ENCODE results near the gene DPP6. TPM values are rescaled to one million over a fixed set of nuclear protein-coding genes. Genes with fewer than 3 reads are reported as not detected.

Gene DPP6
- total and polyA plus RNA-seq, 2 donors (not counting 1 experiment from before 2014, with no cell fraction given), result not detected

DNA sequence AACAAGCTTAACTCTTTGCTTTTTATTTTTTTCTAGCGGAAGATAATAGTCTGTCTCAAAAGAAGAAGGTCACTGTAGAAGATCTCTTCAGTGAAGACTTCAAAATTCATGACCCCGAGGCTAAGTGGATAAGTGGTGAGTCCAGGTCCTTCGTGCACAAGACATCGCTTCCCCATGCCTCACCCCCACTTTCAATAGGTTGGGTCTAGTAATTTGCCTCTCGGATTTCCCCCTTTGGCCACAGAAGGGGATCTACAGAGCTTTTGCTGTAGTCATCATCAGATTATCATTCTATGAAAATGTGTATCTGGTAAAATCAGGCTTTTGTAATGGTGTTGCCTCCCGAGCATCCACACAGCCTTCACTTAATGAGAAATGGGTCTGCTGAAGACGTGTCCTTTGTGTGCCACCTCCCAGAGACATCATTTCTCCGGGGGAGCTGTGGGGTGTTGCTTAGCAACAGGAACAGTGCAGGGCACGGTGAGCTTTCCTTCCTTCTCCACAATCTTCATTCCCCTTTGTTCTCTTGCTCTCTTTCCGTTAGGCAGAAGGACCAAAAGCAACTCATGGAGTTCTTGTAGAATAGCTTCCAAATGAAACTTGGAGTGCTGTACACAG, 422.8 kb downstream of the DPP6 start:
- WGBS (ENCODE audit: insufficient coverage), result no CpG with 5 or more reads among the region's 10 CpGs
- CTCF ChIA-PET, result interaction anchor here (1.0 kb wide), 1 partner anchor 29 kb away, joined by 3 read pairs; no protein-coding TSS in a partner anchor
- H3K4me1 ChIP-seq (ENCODE audit: control insufficient read depth in 2 of 2, insufficient read depth in 2 of 2, low read length in 2 of 2), result no peaks in the 10 kb centered on the region

DNA sequence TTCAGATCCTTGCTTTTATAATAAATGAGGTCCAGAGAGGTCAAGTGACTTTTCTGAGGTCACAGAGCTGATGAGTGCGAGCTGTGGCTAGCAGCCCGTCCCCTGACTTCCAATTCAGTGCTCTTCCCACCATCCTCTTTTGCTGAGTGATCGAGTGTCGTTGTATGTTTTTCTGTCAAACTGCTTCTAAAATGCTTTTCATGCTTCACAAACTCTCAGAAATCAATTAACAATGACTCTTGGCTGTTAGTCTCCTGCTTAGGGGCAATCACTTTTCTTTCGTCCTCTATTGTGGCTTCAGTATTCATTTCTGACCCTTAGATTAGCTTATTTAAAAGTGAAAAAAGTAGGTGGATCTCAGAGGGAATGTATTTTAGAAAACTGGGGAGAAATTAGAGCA, 423.7 kb downstream of the DPP6 start:
- POLR2A ChIA-PET, result no interaction called here
- Histone ChIP-seq H3K79me2 (ENCODE audit: control insufficient read depth, insufficient read depth, low read length) (no peaks in the 10 kb centered on the region), H3K4me3 (ENCODE audit: control extremely low read depth in 1 of 5, extremely low read depth in 1 of 5, insufficient read depth in 1 of 5, low read depth in 2 of 5, low read length in 4 of 5) (no peak overlapping the region), H3K36me3 (replicated peaks in 1 of 2; ENCODE audit: control extremely low read depth in 1 of 2, control insufficient read depth in 1 of 2, extremely low read depth in 1 of 2, insufficient read depth in 2 of 2, low read length in 1 of 2) (no peaks in the 10 kb centered on the region), H3K27ac (ENCODE audit: low read length in 2 of 2) (no peak overlapping the region), H2AFZ (ENCODE audit: insufficient read depth, low read depth, low read length, poor library complexity, severe bottlenecking) (no peak overlapping the region), H3K9ac (ENCODE audit: low read length) (no peak overlapping the region), H3K27me3 (replicated peaks in 1 of 4; ENCODE audit: control extremely low read depth in 1 of 4, control insufficient read depth in 3 of 4, insufficient read depth in 4 of 4, low read length in 3 of 4) (no peaks in the 10 kb centered on the region), H4K20me1 (ENCODE audit: control insufficient read depth, insufficient read depth, low read length, poor library complexity, severe bottlenecking) (no peaks in the 10 kb centered on the region), H3K9me3 (ENCODE audit: control extremely low read depth in 1 of 3, control insufficient read depth in 2 of 3, insufficient read depth in 1 of 3, low read length in 2 of 3) (peaks cover 0 to 6% (median 0%) of the 10 kb centered on the region in 3 donors), H3K4me1 (ENCODE audit: control insufficient read depth in 2 of 2, insufficient read depth in 2 of 2, low read length in 2 of 2) (no peaks in the 10 kb centered on the region), H3K4me2 (replicated peaks; ENCODE audit: low read depth, low read length, poor library complexity, severe bottlenecking) (no peak overlapping the region)
- CTCF ChIA-PET, result no interaction called here
- ATAC-seq (ENCODE audit: low read depth) (no peak), DNase-seq (no peak)
- intact Hi-C loops (cut with micrococcal nuclease), result no loop called here
- Mint-ChIP-seq H3K27ac (no peak overlapping the region), H3K9me3 (ENCODE audit: insufficient read depth) (peaks cover 2% of the 10 kb centered on the region), H3K4me1 (no peaks in the 10 kb centered on the region), H3K4me3 (no peak overlapping the region), H3K27me3 (no peaks in the 10 kb centered on the region)
- TF ChIP-seq, protein P1, sequence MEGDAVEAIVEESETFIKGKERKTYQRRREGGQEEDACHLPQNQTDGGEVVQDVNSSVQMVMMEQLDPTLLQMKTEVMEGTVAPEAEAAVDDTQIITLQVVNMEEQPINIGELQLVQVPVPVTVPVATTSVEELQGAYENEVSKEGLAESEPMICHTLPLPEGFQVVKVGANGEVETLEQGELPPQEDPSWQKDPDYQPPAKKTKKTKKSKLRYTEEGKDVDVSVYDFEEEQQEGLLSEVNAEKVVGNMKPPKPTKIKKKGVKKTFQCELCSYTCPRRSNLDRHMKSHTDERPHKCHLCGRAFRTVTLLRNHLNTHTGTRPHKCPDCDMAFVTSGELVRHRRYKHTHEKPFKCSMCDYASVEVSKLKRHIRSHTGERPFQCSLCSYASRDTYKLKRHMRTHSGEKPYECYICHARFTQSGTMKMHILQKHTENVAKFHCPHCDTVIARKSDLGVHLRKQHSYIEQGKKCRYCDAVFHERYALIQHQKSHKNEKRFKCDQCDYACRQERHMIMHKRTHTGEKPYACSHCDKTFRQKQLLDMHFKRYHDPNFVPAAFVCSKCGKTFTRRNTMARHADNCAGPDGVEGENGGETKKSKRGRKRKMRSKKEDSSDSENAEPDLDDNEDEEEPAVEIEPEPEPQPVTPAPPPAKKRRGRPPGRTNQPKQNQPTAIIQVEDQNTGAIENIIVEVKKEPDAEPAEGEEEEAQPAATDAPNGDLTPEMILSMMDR (IDR thresholded peaks at IDR 0.05), result no peak
- TF ChIP-seq EZH2 (IDR thresholded peaks at IDR 0.05; ENCODE audit: borderline replicate concordance, insufficient read depth, low read depth, low read length, poor library complexity, severe bottlenecking), result no peak
- WGBS (ENCODE audit: insufficient coverage), result 86% methylated on average over 2 of the region's 5 CpGs

More for the DNA sequence above, 422.8 kb downstream of the DPP6 start:
- ATAC-seq (ENCODE audit: low read depth) (no peak), DNase-seq (no peak)
- H3K79me2 ChIP-seq (ENCODE audit: control insufficient read depth, insufficient read depth, low read length), result no peaks in the 10 kb centered on the region
- POLR2A ChIA-PET, result no interaction called here
- no peaks in the 10 kb centered on the region for H3K27me3 ChIP-seq (replicated peaks in 1 of 4; ENCODE audit: control extremely low read depth in 1 of 4, control insufficient read depth in 3 of 4, insufficient read depth in 4 of 4, low read length in 3 of 4)
- no peaks in the 10 kb centered on the region for H3K27me3 Mint-ChIP-seq
- H3K36me3 ChIP-seq (replicated peaks in 1 of 2; ENCODE audit: control extremely low read depth in 1 of 2, control insufficient read depth in 1 of 2, extremely low read depth in 1 of 2, insufficient read depth in 2 of 2, low read length in 1 of 2), result no peaks in the 10 kb centered on the region
- TF ChIP-seq EZH2 (IDR thresholded peaks at IDR 0.05; ENCODE audit: borderline replicate concordance, insufficient read depth, low read depth, low read length, poor library complexity, severe bottlenecking), result no peak
- TF ChIP-seq, protein P1 (IDR thresholded peaks at IDR 0.05), result no peak
- H3K27ac ChIP-seq (ENCODE audit: low read length in 2 of 2), result no peak overlapping the region
- no peak overlapping the region for H2AFZ ChIP-seq (ENCODE audit: insufficient read depth, low read depth, low read length, poor library complexity, severe bottlenecking)
- H3K9me3 ChIP-seq (ENCODE audit: control extremely low read depth in 1 of 3, control insufficient read depth in 2 of 3, insufficient read depth in 1 of 3, low read length in 2 of 3), result peaks cover 0 to 6% (median 0%) of the 10 kb centered on the region in 3 donors
- no peak overlapping the region for H3K9ac ChIP-seq (ENCODE audit: low read length)
- no peaks in the 10 kb centered on the region for H3K4me1 Mint-ChIP-seq
- no peak overlapping the region for H3K4me3 Mint-ChIP-seq
- no peak overlapping the region for H3K27ac Mint-ChIP-seq
- no peaks in the 10 kb centered on the region for H4K20me1 ChIP-seq (ENCODE audit: control insufficient read depth, insufficient read depth, low read length, poor library complexity, severe bottlenecking)
- intact Hi-C loops (cut with micrococcal nuclease), result no loop called here
- no peak overlapping the region for H3K4me3 ChIP-seq (ENCODE audit: control extremely low read depth in 1 of 5, extremely low read depth in 1 of 5, insufficient read depth in 1 of 5, low read depth in 2 of 5, low read length in 4 of 5)
- H3K9me3 Mint-ChIP-seq (ENCODE audit: insufficient read depth), result peaks cover 2% of the 10 kb centered on the region
- no peak overlapping the region for H3K4me2 ChIP-seq (replicated peaks; ENCODE audit: low read depth, low read length, poor library complexity, severe bottlenecking)

Measured in B cell (primary cell).